IMR-90 (cell line): ENCODE measurements around the gene LCE1E. TPM values are rescaled to one million over a fixed set of nuclear protein-coding genes. Genes with fewer than 3 reads are reported as not detected.

ENCODE experiments used
- ATAC-seq: fragments of 200-7000 bp; cut with Tn5 transposase; 2 replicates; pipeline ENCODE4 v1.9.1; 2020; ENCODE audit warnings: low read depth, mild to moderate bottlenecking, moderate library complexity
- BruUV-seq: library from RNA; stranded (reverse); fragments of 400-500 nt; replicated peaks from 2 replicates; lab custom pipeline; 2021; lab: Mats Ljungman, UMichigan
- CTCF ChIA-PET: fragments of 300-600 bp; formaldehyde crosslinking; extraction: SDS; loops from one replicate; lab custom pipeline; 2021; ENCODE audit warnings: antibody characterized with exemption; lab: Yijun Ruan, JAX
- POLR2A ChIA-PET: fragments of 300-600 bp; sonication (Branson Sonifier 250); formaldehyde crosslinking; loops from one replicate; lab custom pipeline; 2022; ENCODE audit warnings: antibody characterized with exemption; ENCODE audit not compliant: unreplicated experiment; lab: Charles Lee
- DNase-seq: peaks from one replicate; pipeline ENCODE4 v3.0.0; 2013
- H2AFZ ChIP-seq: replicated peaks from 2 replicates; pipeline ENCODE3; 2013; ENCODE audit warnings: low read length, mild to moderate bottlenecking; ENCODE audit not compliant: poor library complexity
- H2AK5ac ChIP-seq: 2 replicates; pipeline ENCODE4 v1.6.1; 2013; ENCODE audit warnings: low read depth, low read length, inconsistent platforms
- H2AK9ac ChIP-seq: replicated peaks from 2 replicates; pipeline ENCODE3; 2013; ENCODE audit warnings: mild to moderate bottlenecking, low read depth, low read length, moderate library complexity; ENCODE audit not compliant: poor library complexity
- H2BK120ac ChIP-seq: 2 replicates; pipeline ENCODE4 v1.6.1; 2013; ENCODE audit warnings: low read depth, low read length, inconsistent platforms
- H2BK15ac ChIP-seq: 3 replicates; pipeline ENCODE4 v1.6.1; 2013; ENCODE audit warnings: low read depth, low read length, inconsistent platforms
- H2BK20ac ChIP-seq: 2 replicates; pipeline ENCODE4 v1.6.1; 2013; ENCODE audit warnings: low read depth, mild to moderate bottlenecking, inconsistent platforms, low read length, moderate library complexity
- H2BK5ac ChIP-seq: 2 replicates; pipeline ENCODE4 v1.6.1; 2013; ENCODE audit warnings: mild to moderate bottlenecking, low read depth, low read length, inconsistent platforms; ENCODE audit not compliant: poor library complexity, severe bottlenecking
- H3K14ac ChIP-seq: replicated peaks from 2 replicates; pipeline ENCODE4 v1.6.1; 2013; ENCODE audit warnings: low read depth, low read length, inconsistent platforms
- H3K18ac ChIP-seq: 2 replicates; pipeline ENCODE4 v1.6.1; 2013; ENCODE audit warnings: low read depth, low read length, control low read depth
- H3K23ac ChIP-seq: 2 replicates; pipeline ENCODE4 v1.6.1; 2013; ENCODE audit warnings: low read depth, low read length, inconsistent platforms
- H3K27ac ChIP-seq: 2 replicates; pipeline ENCODE4 v1.5.1; 2013; ENCODE audit warnings: mild to moderate bottlenecking, control low read depth, low read length; ENCODE audit not compliant: insufficient read depth
- H3K27me3 ChIP-seq: 2 replicates; pipeline ENCODE4 v1.6.1; 2013; ENCODE audit warnings: low read length; ENCODE audit not compliant: control insufficient read depth, insufficient read depth
- H3K36me3 ChIP-seq: 2 replicates; pipeline ENCODE4 v1.6.1; 2013; ENCODE audit warnings: low read length, mixed read lengths; ENCODE audit not compliant: control insufficient read depth, insufficient read depth
- H3K4ac ChIP-seq: 2 replicates; pipeline ENCODE4 v1.6.1; 2013; ENCODE audit warnings: low read depth, low read length, inconsistent platforms
- H3K4me1 ChIP-seq: 2 replicates; pipeline ENCODE4 v1.6.1; 2013; ENCODE audit warnings: low read length, mixed read lengths; ENCODE audit not compliant: control insufficient read depth, insufficient read depth
- H3K4me2 ChIP-seq: 2 replicates; pipeline ENCODE4 v1.6.1; 2013; ENCODE audit warnings: low read depth, mild to moderate bottlenecking, control low read depth, low read length, moderate library complexity
- H3K4me3 ChIP-seq: 2 replicates; pipeline ENCODE4 v1.5.1; 2013; ENCODE audit warnings: low read depth, mild to moderate bottlenecking, control low read depth, low read length, moderate library complexity; ENCODE audit not compliant: insufficient read depth
- H3K56ac ChIP-seq: 2 replicates; pipeline ENCODE4 v1.6.1; 2013; ENCODE audit warnings: low read length, inconsistent platforms; ENCODE audit not compliant: insufficient read depth; ENCODE audit errors: extremely low read depth
- H3K79me1 ChIP-seq, 2 experiments: 2 replicates each; pipeline ENCODE4 v1.6.1; 2013; ENCODE audit warnings: low read length in 2 of 2, inconsistent platforms in 1 of 2, low read depth in 1 of 2
- H3K9ac ChIP-seq: 2 replicates; pipeline ENCODE4 v1.6.1; 2013; ENCODE audit warnings: low read depth, low read length, control low read depth
- H3K9me1 ChIP-seq: 2 replicates; pipeline ENCODE4 v1.6.1; 2013; ENCODE audit warnings: low read length, inconsistent platforms; ENCODE audit not compliant: insufficient read depth
- H3K9me3 ChIP-seq: 2 replicates; pipeline ENCODE4 v1.6.1; 2013; ENCODE audit warnings: low read length; ENCODE audit not compliant: control insufficient read depth, insufficient read depth
- H4K20me1 ChIP-seq: 2 replicates; pipeline ENCODE4 v1.6.1; 2013; ENCODE audit warnings: low read length, inconsistent platforms; ENCODE audit not compliant: insufficient read depth
- H4K5ac ChIP-seq: 2 replicates; pipeline ENCODE4 v1.6.1; 2013; ENCODE audit warnings: mild to moderate bottlenecking, low read depth, low read length, control low read depth
- H4K8ac ChIP-seq, 2 experiments: 2 replicates each; pipeline ENCODE4 v1.6.1; 2013; ENCODE audit warnings: low read depth in 2 of 2, low read length in 2 of 2, control low read depth in 1 of 2, inconsistent platforms in 1 of 2
- H4K91ac ChIP-seq: 2 replicates; pipeline ENCODE4 v1.6.1; 2013; ENCODE audit warnings: low read depth, low read length, inconsistent platforms; ENCODE audit not compliant: insufficient read depth
- BHLHE40 ChIP-seq: fragments of 150-350 bp; IDR thresholded peaks from 2 replicates; pipeline ENCODE4 v1.6.1; 2016; ENCODE audit warnings: mild to moderate bottlenecking, low read depth, low read length
- CHD1 ChIP-seq: IDR thresholded peaks from 2 replicates; pipeline ENCODE4 v1.6.1; 2012; ENCODE audit warnings: low read depth, low read length, improper control_type of control experiment
- ELK1 ChIP-seq: fragments of 150-350 bp; IDR thresholded peaks from 2 replicates; pipeline ENCODE4 v1.6.1; 2016; ENCODE audit warnings: low read depth, mild to moderate bottlenecking, low read length, moderate library complexity, borderline replicate concordance
- MAFK ChIP-seq: IDR thresholded peaks from 2 replicates; pipeline ENCODE4 v1.6.1; 2012; ENCODE audit warnings: low read depth, low read length, improper control_type of control experiment
- MXI1 ChIP-seq: IDR thresholded peaks from 2 replicates; pipeline ENCODE4 v1.6.1; 2012; ENCODE audit warnings: low read depth, mild to moderate bottlenecking, low read length, moderate library complexity, borderline replicate concordance
- NFE2L2 ChIP-seq: fragments of 150-350 bp; IDR thresholded peaks from 2 replicates; pipeline ENCODE4 v1.6.1; 2016; ENCODE audit warnings: low read depth, mild to moderate bottlenecking, low read length
- RFX5 ChIP-seq: IDR thresholded peaks from 2 replicates; pipeline ENCODE4 v1.8.0; 2012; ENCODE audit warnings: low read depth, mild to moderate bottlenecking, low read length, moderate library complexity
- USF2 ChIP-seq: fragments of 150-350 bp; IDR thresholded peaks from 2 replicates; pipeline ENCODE4 v1.6.1; 2017; ENCODE audit warnings: mild to moderate bottlenecking, antibody characterized with exemption, low read length, low read depth
- WGBS, 2 experiments: methylation state at CpG; one replicate each; pipeline versions ENCODE4 v1.1.5 to v1.1.7; 2013; ENCODE audit warnings: missing lambda C conversion rate in 2 of 2; ENCODE audit not compliant: insufficient read length in 1 of 2; ENCODE audit errors: extremely low coverage in 2 of 2; 5-methylcytosine and 5-hydroxymethylcytosine counted together
- dilution Hi-C: fragments of 300-500 bp; cut with HindIII; formaldehyde crosslinking; loops from one replicate; pipeline ENCODE4 v1.14.3; 2018; ENCODE audit warnings: low sequenced_read_pairs; ENCODE audit not compliant: unreplicated experiment
- in situ Hi-C: fragments of 300-500 bp; cut with MboI; formaldehyde crosslinking; loops from 3 replicates; pipeline ENCODE4 v1.14.3; 2019; ENCODE audit warnings: low sequenced_read_pairs, inconsistent platforms, mixed read lengths
- intact Hi-C: fragments of 100-400 bp; cut with micrococcal nuclease; formaldehyde crosslinking; loops from 2 replicates; pipeline ENCODE4 v1.10.0; 2022
- polyA plus RNA-seq, 3 experiments: library from polyadenylated mRNA; depleted of rRNA; stranded (reverse); fragments of >200 nt; gene quantifications; 2 replicates each; pipeline ENCODE4 v1.2.3, GENCODE V29; 2012; ENCODE audit warnings: low replicate concordance in 1 of 3
- total RNA-seq: library from RNA; depleted of rRNA; stranded (reverse); fragments of >200 nt; gene quantifications from 2 replicates; pipeline ENCODE4 v1.2.3, GENCODE V29; 2012

LCE1E gene
- total and polyA plus RNA-seq, 2 of the 4 experiments (the other 2 are of a cell fraction): not detected

- CTCF ChIA-PET: no interaction called here
- no peak overlapping the region for H3K4ac ChIP-seq
- no peaks in the 10 kb centered on the region for H3K9me3 ChIP-seq
- no TSS peak for BruUV-seq
- H2BK15ac ChIP-seq: no peak overlapping the region
- no peak overlapping the region for H3K4me2 ChIP-seq
- POLR2A ChIA-PET: no interaction called here
- no peak overlapping the region for H4K91ac ChIP-seq
- H2AFZ ChIP-seq: no peak overlapping the region
- no peak overlapping the region for H2BK5ac ChIP-seq
- in situ Hi-C loops: no loop called here
- intact Hi-C loops: no loop called here
- H3K23ac ChIP-seq: no peak overlapping the region
- DNase-seq (no peak), ATAC-seq (no peak)
- H2AK5ac ChIP-seq: no peak overlapping the region
- H3K56ac ChIP-seq: no peak overlapping the region
- H3K27me3 ChIP-seq: no peaks in the 10 kb centered on the region
- H3K36me3 ChIP-seq: no peaks in the 10 kb centered on the region
- no peak overlapping the region for H3K4me3 ChIP-seq
- no peak overlapping the region for H3K27ac ChIP-seq
- no peak overlapping the region for H2AK9ac ChIP-seq
- no peak overlapping the region for H3K9ac ChIP-seq
- dilution Hi-C loops: no loop called here
- no peak overlapping the region for H2BK20ac ChIP-seq
- no peak overlapping the region for H3K14ac ChIP-seq
- no peaks in the 10 kb centered on the region for H3K4me1 ChIP-seq
- TF ChIP-seq CHD1 (no peak), BHLHE40 (no peak), MXI1 (no peak), MAFK (no peak), RFX5 (no peak), ELK1 (no peak), NFE2L2 (no peak), USF2 (no peak)
- H2BK120ac ChIP-seq: no peak overlapping the region
- no peaks in the 10 kb centered on the region for H3K9me1 ChIP-seq
- H4K5ac ChIP-seq: no peak overlapping the region
- WGBS, 2 experiments: 39% methylated on average over 4 of the region's 6 CpGs; no CpG with 5 or more reads in 1 of the 2 experiments
- no peaks in the 10 kb centered on the region for H4K20me1 ChIP-seq
- no peak overlapping the region for H3K18ac ChIP-seq
- H3K79me1 ChIP-seq: no peaks in the 10 kb centered on the region
- no peak overlapping the region for H4K8ac ChIP-seq
These were observed 31.3 kb downstream of the LCE1E start for GRCh38 chr1:152817309-152817708.
